Cerebellar cortex (tissue), 1 donor: ENCODE results near the gene DCST1.

Experiments used
- DNase-seq: peaks from one replicate; pipeline ENCODE4 v3.0.0-alpha.2; 2015; ENCODE audit warnings: low spot score

Gene DCST1

DNA sequence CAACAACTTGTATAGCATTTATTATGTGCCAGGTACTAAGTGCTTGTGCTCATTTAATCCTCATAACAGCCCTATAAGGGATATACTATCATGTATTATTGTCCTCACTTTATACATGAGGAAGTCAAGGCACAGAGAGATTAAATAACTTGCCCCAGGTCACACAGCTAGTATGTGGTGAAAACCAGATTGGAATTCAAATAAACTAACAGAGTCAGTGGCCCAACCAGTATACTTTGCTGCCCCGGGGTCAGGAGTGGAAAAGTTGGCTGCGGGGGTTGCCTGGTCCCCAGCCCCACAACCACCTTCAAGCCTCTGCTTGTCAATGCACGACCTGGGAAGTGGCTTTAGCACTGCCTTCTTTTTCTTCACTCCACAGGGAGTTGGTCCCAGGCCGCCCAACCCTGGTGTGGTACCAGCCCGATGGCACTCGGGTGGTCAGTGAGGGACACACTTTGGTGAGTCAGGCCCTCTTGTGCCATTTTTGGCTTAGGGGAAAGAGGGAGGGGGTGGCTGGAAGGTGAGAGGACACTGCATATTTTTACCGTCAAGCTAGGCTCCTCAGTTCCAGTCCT is 20.0 kb downstream of the DCST1 start:
- DNase-seq, result no peak

DNA sequence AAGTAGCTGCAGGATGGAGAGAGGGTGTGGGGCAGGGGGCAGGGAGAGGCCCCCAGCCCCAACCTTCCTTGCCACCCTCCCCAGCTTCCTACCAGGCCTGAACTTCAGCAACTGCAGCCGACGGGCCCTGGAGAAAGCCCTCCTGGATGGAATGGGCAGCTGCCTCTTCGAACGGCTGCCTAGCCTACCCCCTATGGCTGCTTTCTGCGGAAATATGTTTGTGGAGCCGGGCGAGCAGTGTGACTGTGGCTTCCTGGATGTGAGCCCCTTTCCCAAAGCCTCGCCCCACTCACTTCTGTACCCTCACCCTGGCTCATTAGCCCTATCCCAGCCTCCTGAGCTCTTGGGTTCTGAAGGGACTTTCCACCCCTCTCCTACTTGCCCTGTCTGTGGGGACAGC is 23.5 kb downstream of the DCST1 start:
- no peak for DNase-seq

DNA sequence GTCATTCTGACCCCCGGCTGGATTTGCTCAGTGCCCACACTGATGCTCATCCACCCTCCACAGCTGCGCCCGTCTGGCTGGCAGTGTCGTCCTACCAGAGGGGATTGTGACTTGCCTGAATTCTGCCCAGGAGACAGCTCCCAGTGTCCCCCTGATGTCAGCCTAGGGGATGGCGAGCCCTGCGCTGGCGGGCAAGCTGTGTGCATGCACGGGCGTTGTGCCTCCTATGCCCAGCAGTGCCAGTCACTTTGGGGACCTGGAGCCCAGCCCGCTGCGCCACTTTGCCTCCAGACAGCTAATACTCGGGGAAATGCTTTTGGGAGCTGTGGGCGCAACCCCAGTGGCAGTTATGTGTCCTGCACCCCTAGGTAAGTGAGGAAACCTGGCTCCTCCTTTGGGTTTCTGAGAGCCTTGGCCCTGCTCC is 24.2 kb downstream of the DCST1 start:
- DNase-seq, result no peak

DNA sequence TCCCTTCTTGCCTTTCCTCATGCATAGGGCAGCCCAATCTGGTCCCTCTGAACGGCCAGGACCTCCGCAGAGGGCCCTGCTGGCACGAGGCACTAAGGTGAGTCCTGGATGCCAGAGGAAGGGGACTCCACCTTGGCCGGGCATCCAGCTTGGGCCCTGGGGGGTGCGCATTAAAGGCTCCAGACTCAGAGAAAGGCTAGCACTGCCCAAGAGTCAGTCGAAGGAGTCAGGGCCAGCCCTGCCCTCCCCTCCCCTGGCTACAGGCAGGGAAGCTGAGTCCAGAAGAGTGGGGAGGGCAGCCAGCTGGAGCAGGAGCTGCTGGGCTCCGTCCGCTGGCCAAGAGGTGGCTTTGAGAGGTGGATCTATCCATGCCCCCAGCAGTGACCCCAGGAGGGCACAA is 27.1 kb downstream of the DCST1 start:
- DNase-seq, result no peak

DNA sequence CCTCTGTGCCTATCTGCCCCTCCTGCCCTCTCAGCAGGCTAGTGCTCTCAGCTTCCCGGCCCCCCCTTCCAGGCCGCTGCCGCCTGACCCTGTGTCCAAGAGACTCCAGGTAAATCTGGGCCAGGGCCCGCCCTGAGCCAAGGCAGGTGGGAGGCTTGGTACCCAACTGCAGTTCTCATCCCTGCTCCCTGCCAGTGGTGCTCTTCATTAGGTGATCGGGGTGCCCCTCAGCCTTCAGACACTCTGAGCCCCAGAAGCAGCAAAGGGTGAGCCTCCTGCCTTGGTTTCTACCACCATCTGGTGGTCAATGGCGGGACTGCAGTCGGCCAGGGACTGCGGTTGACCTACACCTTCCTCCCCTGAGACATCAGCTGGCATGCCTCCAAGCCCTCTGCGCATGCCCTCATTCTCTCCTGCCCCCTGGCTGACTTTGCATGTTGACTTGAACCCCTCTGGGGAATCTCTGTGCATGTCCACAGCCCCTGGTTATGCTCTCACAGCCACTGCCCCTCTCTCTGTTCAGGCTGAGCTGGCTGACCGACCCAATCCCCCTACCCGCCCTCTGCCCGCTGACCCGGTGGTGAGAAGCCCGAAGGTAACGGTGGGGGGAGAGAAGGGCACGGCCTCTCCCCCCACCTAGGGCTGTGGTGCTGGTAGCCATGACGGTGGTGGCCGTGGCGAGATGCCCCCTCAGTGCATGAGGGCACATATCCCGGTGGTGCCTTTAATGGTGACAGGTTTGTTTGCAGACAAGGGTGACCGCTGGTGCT is 27.9 kb downstream of the DCST1 start:
- DNase-seq, result peak; percentile 88

DNA sequence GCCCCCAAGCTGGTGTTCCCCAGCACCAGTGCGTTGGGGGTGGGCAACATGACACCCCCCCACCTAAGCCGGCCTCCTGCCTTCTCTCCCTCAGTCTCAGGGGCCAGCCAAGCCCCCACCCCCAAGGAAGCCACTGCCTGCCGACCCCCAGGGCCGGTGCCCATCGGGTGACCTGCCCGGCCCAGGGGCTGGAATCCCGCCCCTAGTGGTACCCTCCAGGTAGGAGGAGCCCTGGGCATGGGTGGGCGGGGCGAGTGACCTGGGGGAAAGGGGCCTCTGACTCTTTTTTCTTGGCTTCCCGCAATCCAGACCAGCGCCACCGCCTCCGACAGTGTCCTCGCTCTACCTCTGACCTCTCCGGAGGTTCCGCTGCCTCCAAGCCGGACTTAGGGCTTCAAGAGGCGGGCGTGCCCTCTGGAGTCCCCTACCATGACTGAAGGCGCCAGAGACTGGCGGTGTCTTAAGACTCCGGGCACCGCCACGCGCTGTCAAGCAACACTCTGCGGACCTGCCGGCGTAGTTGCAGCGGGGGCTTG is 28.6 kb downstream of the DCST1 start:
- no peak for DNase-seq

DNA sequence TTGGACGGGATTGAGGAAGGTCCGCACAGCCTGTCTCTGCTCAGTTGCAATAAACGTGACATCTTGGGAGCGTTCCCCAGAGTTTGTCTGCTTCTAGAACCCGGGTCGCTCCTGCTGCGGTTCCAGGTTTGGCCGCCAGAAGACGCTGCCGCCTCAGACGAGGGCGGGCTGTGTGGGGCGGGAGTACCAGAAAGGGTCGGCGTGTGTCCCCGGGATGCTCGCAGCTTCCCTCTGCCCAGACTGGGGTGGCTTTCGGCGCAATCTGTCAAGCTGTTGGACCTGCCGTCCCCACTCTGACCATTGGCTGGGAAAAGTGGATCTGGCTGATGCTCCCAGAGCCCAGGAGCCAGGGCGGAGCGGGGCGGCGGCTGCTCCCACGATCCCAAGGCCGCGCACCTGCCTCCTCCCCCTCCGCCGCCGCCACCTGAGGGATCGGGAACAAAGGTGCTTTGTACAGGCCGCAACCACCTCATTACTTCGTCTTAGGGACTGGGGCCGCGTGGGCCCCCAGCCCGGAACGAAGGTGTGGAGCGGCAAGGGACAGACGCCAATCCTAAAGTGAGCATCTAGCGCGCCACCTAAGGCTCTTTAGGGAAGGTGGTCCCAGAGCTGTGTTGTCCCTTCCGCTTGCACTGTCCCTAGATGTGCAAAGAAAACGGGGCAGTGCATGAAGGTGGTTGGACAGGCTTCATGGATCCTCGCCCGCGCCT is 29.2 kb downstream of the DCST1 start:
- DNase-seq, result peak; percentile 67

DNA sequence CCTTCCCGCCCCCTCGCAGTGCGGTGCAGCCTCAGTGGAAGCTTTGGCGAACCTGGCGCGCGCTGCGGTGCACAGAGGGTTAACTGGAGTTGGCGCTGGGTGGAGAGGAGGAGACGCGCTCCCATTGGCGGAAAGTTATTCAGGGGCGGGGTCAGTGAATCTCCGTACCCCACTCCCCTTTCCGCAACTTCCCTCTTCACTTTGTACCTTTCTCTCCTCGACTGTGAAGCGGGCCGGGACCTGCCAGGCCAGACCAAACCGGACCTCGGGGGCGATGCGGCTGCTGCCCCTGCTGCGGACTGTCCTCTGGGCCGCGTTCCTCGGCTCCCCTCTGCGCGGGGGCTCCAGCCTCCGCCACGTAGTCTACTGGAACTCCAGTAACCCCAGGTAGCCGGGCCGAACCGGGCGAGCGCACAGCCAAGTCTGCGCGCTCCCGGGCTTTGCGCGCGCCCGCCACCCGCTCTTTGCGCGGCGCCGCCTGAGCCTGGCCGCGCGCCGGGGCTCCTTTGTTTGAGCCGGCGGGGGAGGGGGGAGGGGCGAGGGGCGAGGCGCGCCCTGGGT is 30.0 kb downstream of the DCST1 start, which contains the start of gene EFNA4:
TSS of gene EFNA4 (plus strand) at position 191 of the 561 bp plus-strand sequence. CDS start at position 275, 84 bp downstream.
- DNase-seq, result peak; percentile 86

DNA sequence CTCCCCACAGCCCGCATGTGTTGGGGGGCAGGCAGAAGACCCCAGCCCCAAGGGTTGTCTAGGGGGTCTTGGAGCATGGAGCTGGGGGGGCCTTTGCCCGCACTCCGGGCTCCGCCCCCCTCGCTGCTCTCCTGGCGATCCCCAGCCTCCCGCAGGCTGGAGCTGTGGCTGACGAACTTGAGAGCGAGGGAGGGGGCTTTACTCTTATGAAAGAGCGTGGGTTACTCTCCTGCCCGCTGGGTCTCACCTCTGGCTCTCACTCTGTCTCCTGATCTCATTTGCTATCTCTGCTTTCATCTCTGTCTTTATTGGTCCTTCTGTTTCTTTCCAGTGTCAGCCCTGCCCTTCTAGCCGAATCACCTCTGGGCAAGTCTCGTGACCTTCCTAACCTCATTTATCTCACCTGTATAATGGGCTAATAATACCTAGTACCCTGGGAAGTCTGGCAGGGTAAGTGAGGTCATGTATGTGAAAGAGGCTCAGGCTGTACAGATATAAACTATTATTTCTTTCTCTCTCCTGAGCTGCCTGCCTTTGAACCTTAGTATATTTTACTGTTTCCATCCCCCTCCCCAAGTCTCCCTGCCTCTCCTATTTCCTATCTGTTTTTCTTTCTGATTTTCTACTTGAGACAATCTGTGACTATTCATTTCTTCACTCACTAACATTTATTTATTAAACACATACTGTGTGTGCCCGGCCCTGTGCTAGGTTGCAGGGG is 30.6 kb downstream of the DCST1 start:
- no peak for DNase-seq

DNA sequence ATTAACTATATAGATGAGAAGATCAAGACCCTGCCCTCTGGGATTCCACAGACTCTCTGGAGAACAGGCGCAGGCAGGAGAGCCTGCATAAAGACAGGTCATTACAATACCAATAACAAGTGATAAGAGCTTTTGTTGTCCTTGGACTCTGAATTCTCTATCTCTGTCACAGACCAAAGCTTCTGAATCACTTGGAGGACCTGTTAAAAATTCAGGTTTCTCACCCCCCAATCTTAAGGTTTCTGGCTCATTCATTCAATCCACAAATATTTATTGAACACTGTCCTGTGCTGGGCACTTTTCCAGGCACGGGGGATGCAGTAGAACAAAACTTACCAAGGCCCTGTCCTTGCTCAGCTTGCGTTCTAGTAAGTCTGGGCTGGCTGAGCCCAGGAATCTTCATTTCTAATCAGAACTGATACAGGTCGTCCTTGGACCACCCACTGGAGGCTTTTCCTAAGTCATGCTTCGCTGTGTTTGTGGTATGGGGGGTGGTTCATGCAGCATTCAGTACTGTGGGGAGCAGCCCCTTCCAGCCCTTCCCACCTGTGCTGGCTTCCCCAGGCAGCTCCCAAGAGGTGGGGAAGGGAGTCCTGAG is 31.3 kb downstream of the DCST1 start:
- no peak for DNase-seq

DNA sequence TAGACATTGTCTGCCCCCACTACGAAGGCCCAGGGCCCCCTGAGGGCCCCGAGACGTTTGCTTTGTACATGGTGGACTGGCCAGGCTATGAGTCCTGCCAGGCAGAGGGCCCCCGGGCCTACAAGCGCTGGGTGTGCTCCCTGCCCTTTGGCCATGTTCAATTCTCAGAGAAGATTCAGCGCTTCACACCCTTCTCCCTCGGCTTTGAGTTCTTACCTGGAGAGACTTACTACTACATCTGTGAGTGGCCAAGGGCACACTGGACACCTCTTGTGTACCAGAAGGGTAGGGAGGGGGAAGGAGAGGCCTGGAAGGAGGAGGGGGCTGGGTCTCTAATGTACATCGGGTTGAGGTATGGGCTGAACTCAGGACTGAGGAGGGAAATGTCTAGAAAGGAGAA is 33.2 kb downstream of the DCST1 start:
- no peak for DNase-seq

DNA sequence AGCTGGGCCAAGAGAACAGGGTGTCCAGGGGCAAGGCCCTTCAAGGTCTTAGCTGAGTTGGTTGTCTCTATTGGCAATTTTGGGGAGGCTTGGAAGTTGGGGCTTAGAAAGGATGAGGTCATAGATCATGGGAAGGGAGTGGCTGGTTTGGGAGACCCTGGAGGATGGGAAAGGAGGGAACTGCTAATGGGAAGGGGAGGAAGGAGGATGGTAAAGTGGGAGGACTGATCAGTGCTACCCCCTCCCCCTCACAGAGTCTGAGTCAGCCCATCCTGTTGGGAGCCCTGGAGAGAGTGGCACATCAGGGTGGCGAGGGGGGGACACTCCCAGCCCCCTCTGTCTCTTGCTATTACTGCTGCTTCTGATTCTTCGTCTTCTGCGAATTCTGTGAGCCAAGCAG is 35.0 kb downstream of the DCST1 start:
- DNase-seq, result no peak

DNA sequence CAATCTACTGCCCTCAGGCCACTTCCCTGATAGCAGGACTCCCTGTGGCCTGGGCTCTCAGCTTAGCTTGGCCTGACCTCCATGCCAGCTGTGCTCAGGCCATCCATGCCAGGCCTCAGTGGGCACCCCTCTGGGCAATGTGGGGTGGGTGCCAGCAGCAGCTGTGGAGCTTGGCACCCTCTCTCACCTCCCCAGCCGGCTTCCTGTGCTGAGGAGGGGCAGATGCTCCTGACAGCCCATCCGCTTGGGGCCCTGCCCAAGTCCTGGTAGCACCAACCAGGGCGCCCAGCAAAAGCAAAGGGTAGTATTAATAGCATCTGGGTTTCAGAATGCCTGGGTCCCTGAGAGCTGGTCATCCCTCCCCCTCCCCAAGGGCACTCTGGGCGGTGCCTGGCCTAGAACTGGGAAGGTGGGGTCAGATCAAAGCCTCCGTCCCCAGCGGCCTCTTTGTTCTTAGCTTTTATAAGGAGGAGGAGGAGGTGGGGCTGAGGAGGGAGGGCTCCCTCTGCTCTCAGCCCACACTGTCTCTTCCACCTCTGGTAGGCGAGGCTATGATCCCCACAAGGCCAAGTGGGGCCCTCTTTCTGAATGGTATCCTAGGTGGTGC is 36.0 kb downstream of the DCST1 start:
- DNase-seq, result no peak

DNA sequence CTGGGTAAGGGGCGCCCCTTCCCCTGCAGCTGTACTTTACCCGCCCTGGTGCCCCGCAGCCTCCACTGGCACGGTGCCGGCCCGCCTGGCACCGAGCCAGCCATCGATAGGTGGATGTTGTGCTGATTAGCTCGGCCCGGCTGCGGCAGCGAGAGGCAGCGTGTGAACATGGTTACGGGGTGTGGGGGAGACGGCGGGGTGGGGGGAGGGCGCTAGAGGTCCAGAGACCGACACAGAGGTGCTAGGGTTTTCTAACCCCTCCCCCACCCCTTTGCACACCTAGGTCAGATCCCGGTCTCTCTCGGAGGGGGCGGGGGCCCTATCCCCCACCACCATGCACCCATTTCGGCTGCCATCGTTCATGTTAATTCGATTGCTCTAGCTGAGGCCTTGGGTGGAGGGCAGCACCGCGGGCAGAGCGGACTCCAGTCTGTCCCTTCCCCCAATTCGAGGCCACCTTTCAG is 36.6 kb downstream of the DCST1 start:
- DNase-seq, result no peak

DNA sequence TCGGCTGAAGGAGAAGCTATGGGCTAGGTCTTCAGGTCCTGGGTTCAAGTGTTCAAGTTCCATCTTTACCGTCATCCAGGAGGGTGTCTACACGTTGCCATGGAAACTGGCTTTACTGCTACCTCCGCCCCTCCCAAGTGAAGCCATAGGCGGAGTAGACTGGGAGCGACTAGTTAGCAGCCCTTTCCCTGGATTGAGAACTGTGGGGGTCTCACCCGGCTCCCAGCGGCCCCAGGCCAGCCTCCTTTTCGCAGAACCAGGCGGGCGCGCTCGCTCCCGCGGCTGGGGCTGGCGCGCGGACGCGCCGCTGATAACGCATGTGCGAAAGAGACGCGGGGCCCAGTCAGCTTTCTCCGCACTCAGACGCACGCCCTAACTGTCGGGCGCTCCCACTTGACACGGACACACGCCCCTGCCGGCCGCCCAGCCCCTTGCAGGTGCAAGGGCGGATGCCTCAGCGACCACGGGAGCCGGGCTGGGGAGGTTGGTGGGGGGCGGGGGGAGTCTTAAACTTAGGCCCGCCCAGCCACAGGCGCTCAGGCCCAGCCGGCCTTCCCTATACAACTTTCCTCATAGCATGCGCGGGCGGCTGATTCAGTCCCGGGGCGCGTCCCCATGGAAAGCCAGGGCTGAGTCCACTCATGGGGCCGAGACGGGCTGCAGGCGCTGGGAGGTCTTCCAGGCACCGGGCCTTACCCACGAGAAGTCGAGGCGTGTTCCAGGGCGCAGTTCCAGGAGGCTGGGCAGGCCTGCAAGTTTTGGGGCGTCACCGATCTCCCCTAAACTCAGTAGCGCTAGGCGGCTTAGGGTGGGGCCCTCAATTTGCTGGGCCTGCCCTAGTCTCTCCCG is 37.3 kb downstream of the DCST1 start:
- peak; percentile 61 for DNase-seq

DNA sequence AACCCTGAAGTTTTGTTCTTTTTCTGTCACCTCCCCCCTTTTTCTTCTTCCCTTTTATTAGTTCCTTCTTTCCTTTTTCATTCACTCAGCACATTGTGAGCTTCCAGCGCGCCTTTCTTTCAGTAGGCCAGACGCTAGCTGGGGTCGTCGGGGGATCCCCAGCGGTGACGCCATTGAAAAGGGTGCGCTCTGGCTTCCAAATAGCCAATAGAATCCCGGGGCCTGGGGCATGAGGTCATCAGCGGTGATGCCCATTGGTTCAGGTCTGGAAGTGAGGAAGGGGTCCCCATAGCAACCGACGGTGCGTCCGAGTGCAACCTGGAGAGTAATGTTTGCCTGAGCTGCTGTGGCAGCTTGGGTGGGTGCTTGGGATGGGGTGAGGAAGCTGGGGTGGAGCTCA is 38.1 kb downstream of the DCST1 start:
- DNase-seq, result no peak

DNA sequence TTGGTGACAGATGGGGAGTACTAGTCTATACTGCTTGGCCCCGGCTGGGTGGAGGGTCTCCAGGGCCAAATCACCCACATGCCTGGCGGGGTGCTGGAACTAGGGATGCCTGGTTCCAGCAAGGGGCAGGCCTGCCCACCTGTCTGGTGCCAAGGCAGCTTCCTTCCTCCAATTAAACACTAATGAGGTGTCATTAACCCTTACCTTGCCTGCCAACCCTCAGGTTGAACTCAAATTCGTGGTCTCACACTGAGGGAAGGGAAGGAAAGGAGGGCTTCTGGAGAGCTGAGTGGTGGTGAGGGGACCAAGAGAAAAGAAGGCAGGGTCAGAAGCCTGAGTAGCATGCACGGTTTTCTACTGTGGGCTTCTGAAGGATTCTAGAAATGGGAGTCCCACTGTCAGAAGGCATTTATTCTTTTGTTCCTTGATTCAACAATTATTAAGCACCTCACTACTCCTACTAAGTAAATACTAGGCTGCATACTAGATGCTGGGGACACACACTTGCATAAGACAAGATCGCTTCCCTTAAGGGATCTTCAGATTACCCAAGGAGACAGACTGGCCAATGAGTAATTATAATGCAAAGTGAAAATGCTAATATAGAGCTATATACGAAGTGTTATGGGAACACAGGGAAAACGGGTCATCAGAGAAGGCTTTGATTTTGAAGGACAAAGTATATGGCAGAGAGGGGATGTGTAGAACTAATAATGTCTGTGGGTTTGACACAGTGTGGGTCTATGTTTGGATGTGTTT is 39.1 kb downstream of the DCST1 start:
- DNase-seq, result no peak

DNA sequence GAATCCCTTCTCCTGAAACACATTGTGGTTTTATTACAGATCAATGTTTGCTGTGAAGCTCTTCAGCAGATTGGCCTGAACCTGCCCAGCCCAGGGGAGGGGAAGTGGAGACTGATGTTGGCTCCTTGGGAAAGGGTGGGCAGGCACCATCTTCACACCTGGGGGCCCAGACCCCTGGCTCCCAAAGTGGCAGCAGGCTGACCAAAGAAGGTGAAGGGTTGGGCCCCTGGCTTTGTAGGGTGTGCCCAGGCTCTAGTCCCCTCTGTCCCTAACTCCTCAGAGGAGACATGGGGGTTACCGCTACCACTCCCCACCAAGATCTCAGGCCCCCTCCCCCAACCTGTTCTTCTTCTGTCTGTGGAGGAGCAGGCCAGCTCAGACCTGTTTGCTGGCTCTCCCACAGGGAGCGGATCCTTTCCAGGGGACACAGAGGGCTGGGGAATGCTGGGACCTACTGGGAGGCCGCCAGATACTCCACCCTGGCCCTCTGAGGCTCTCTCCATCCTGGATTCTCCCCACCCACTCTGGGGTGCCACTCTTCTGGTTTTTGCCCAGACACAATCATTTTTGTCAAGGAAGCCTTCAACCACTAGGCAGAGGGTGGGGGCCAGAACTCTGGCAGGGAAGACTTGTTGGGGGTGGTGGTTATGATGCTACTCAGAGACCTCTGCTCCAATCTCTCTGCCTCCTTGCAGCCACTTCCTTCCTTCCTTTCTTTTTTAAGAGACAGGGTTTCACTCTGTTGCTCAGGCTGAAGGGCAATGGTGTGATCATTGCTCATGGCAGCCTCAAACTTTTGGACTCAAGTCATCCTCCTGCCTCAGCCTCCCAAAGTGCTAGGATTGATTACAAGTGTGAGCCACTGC is 40.0 kb downstream of the DCST1 start:
- no peak for DNase-seq
